GM12801 (cell line): Measurements from ENCODE around the gene TMCO6.

ENCODE experiments used
- CTCF ChIP-seq: IDR thresholded peaks from one replicate; pipeline ENCODE4 v1.5.1; 2011; ENCODE audit warnings: control low read depth; ENCODE audit not compliant: insufficient read length; ENCODE audit errors: extremely low read depth

TMCO6 gene

GRCh38 chr5:140622301-140622700 lies 16.9 kb upstream of the TMCO6 start:
- no peak for TF ChIP-seq CTCF

DNA sequence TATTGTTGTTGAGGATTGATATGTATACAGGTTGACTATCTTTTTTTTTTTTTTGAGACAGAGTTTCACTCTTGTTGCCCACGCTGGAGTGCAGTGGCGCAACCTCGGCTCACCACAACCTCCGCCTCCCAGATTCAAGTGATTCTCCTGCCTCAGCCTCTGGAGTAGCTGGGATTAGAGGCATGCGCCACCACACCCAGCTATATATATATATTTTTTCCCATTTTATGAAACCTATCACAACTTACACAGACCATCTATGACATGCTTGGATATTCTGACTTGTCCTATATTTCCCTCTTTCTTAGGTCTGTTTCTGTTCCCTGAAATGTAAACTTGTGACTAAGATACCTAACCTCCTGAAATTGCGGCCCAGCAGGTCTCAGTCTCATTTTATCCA lies 11.3 kb upstream of the TMCO6 start:
- TF ChIP-seq CTCF, result no peak

DNA sequence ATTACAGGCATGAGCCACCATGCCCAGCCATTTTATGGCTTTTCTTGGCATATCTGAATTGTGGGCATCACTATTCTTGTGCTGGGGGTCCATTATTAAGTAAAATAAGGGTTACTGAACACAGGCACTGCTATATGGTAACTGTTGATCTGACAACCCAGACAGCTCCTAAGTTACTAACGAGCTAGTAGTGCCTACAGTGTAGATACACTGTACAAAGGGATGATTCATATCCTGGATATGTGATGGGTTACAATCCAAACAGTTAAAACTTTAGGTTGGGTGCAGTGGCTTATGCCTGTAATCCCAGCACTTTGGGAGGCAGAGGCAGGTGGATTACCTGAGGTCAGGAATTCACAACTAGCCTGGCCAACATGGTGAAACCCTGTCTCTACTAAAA lies 10.5 kb upstream of the TMCO6 start:
- no peak for TF ChIP-seq CTCF

- no peak for TF ChIP-seq CTCF
These were observed 8.8 kb upstream of the TMCO6 start for GRCh38 chr5:140630292-140631035.

DNA sequence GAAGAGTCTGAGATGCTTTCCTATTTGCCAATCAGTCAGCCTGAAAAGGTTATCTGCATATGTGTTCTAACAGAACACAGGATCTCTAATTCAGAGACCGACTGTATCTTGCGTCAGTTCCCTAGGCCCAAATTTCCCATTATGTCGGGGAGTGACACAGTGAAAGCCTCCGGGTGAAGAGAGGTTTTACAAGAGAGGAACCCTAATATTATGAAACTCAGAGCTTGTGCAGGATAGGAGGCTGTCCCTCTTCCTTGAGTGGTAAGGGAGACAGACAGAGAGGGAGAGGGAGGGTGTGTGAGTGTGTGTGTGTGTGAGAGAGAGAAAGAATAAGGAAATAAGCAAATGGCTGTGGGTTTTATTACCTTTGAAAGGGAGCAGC lies 8.2 kb upstream of the TMCO6 start:
- no peak for TF ChIP-seq CTCF

- no peak for TF ChIP-seq CTCF
These were observed 7.4 kb upstream of the TMCO6 start for GRCh38 chr5:140631831-140632365.

DNA sequence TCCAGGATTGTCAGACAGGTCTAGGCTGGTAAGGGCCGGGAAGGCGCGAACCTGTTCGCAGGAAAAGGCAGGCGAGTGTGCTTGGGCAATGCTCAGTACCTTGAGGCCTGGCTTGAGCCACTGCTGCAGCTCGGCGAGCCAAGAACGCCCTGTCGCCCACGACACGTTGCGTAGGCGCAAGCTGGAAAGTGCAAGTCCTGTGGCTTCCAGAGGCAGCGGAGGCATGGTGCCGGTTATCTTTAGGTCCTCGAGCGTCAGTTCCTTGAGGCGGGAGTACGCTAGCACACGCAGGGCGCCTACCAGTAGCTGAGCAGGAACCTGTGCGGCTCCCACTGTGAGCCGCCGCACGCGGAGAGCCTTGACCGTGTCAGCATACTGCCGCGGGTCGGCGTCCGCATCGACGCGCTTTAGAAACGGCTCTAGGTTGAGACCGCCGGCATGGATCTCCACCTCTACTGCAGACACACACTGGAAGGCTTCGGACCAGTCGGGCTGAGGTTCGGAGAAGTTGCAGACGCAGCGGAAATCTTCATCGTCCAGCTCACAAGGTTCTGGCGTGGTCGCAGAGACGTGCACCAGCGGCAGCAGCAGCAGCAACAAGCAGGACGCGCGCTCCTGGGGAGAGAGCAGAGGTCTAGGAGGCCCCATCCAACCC lies 6.8 kb upstream of the TMCO6 start:
- TF ChIP-seq CTCF, result no peak
